Suprapubic skin (tissue), 4 donors: ENCODE results near the gene SFSWAP.

Source experiments
- CTCF ChIP-seq, 2 donors: fragments of 200-600 bp in 1 of 2; fragments of 450-650 bp in 1 of 2; sonication (generic) in 1 of 2; IDR thresholded peaks; one replicate each; pipeline ENCODE4 v1.5.1; 2016 to 2019; ENCODE audit warnings: antibody characterized with exemption in 2 of 2, mild to moderate bottlenecking in 1 of 2, moderate library complexity in 1 of 2
- EP300 ChIP-seq: sonication (generic); formaldehyde crosslinking; IDR thresholded peaks from one replicate; pipeline ENCODE4 v1.6.1; 2017; ENCODE audit warnings: antibody characterized with exemption
- POLR2A ChIP-seq, 2 donors: fragments of 450-650 bp; IDR thresholded peaks; one replicate each; pipeline ENCODE4 v1.6.1; 2017; ENCODE audit warnings: antibody characterized with exemption in 2 of 2, mild to moderate bottlenecking in 2 of 2, moderate library complexity in 2 of 2
- POLR2AphosphoS5 ChIP-seq, 3 donors: sonication (generic); formaldehyde crosslinking; IDR thresholded peaks; one replicate each; pipeline ENCODE4 v1.6.1; 2017; ENCODE audit warnings: antibody characterized with exemption in 3 of 3

GRCh38 chr12:131724534-131724933 is 13.6 kb downstream of the SFSWAP start:
- no peak for TF ChIP-seq CTCF (IDR thresholded peaks at IDR 0.05)
- TF ChIP-seq POLR2A (IDR thresholded peaks at IDR 0.05) = no peak
- no peak for TF ChIP-seq POLR2AphosphoS5 (IDR thresholded peaks at IDR 0.05)
- TF ChIP-seq EP300 = no peak
